Retinal pigment epithelial cell (primary cell): ENCODE measurements around the gene NFATC2.

Experiments
- DNase-seq: peaks from one replicate; pipeline ENCODE4 v3.0.0-alpha.2; 2010; ENCODE audit warnings: low read depth
- H3K4me3 ChIP-seq: 2 replicates; pipeline ENCODE4 v1.5.1; 2011; ENCODE audit warnings: mild to moderate bottlenecking, low read length, control low read depth, moderate library complexity
- CTCF ChIP-seq: conservative IDR thresholded peaks from 2 replicates; pipeline ENCODE4 v1.5.1; 2011; ENCODE audit warnings: low read depth, low read length, control low read depth, inconsistent platforms

The NFATC2 gene

GRCh38 chr20:51359947-51360346 lies 182.6 kb downstream of the NFATC2 start:
- no peak overlapping the region for H3K4me3 ChIP-seq
- TF ChIP-seq CTCF = no peak
- DNase-seq = no peak

GRCh38 chr20:51359401-51359800 lies 183.1 kb downstream of the NFATC2 start:
- DNase-seq = no peak
- TF ChIP-seq CTCF = no peak
- no peak overlapping the region for H3K4me3 ChIP-seq

- no peak for DNase-seq
- no peak for TF ChIP-seq CTCF
- H3K4me3 ChIP-seq = no peak overlapping the region
Measured at GRCh38 chr20:51358032-51358724, 184.3 kb downstream of the NFATC2 start.

- DNase-seq = no peak
- H3K4me3 ChIP-seq = no peak overlapping the region
- no peak for TF ChIP-seq CTCF
Measured at GRCh38 chr20:51357543-51357942, 185.0 kb downstream of the NFATC2 start.

GRCh38 chr20:51356871-51357270 lies 185.6 kb downstream of the NFATC2 start:
- TF ChIP-seq CTCF = no peak
- H3K4me3 ChIP-seq = no peak overlapping the region
- no peak for DNase-seq

- H3K4me3 ChIP-seq = no peak overlapping the region
Measured at GRCh38 chr20:51354769-51355319, 187.7 kb downstream of the NFATC2 start.

More at GRCh38 chr20:51354769-51355319, 187.7 kb downstream of the NFATC2 start:
- TF ChIP-seq CTCF = no peak
- no peak for DNase-seq
